HG03575 (cell line): ENCODE measurements around the gene ZNF169.
"Not testable (repeated sequence)": the region's sequence is repeated elsewhere in the genome, so short reads cannot be mapped to it uniquely, and the experiment has no call there.

Experiments
- ATAC-seq: cut with Tn5 transposase; IDR thresholded peaks from one replicate; pipeline ENCODE4 v1.9.1; 2021; ENCODE audit not compliant: unreplicated experiment, insufficient number of reproducible peaks, low FRiP score; ENCODE audit errors: extremely low read depth

Gene ZNF169

GRCh38 chr9:94280409-94280989 is 21.4 kb downstream of the ZNF169 start:
- no peak for ATAC-seq

GRCh38 chr9:94281101-94281500 is 22.0 kb downstream of the ZNF169 start:
- ATAC-seq = no peak

- no peak for ATAC-seq
These were observed 27.0 kb downstream of the ZNF169 start for GRCh38 chr9:94286116-94286515.

GRCh38 chr9:94287877-94288513 is 28.9 kb downstream of the ZNF169 start:
- no peak for ATAC-seq

GRCh38 chr9:94289691-94290090 is 30.6 kb downstream of the ZNF169 start:
- ATAC-seq = no peak

- no peak for ATAC-seq
These were observed 40.0 kb downstream of the ZNF169 start for GRCh38 chr9:94298949-94299599.

GRCh38 chr9:94300470-94301301 is 41.6 kb downstream of the ZNF169 start:
- no peak for ATAC-seq

GRCh38 chr9:94301583-94301982 is 42.5 kb downstream of the ZNF169 start:
- no peak for ATAC-seq

GRCh38 chr9:94302426-94302825 is 43.3 kb downstream of the ZNF169 start:
- ATAC-seq = no peak

GRCh38 chr9:94303321-94303720 is 44.2 kb downstream of the ZNF169 start:
- no peak for ATAC-seq

- ATAC-seq = not testable (repeated sequence)
These were observed 56.2 kb downstream of the ZNF169 start for GRCh38 chr9:94315034-94315984.

- ATAC-seq = not testable (repeated sequence)
These were observed 57.1 kb downstream of the ZNF169 start for GRCh38 chr9:94316236-94316635.

- ATAC-seq = not testable (repeated sequence)
These were observed 59.0 kb downstream of the ZNF169 start for GRCh38 chr9:94317949-94318657.

- not testable (repeated sequence) for ATAC-seq
These were observed 63.3 kb downstream of the ZNF169 start for GRCh38 chr9:94322342-94322940.

- not testable (repeated sequence) for ATAC-seq
These were observed 64.2 kb downstream of the ZNF169 start for GRCh38 chr9:94323153-94323798.

GRCh38 chr9:94325583-94325982 is 66.5 kb downstream of the ZNF169 start:
- not testable (repeated sequence) for ATAC-seq

GRCh38 chr9:94328544-94328943 is 69.4 kb downstream of the ZNF169 start, which contains the start of gene NUTM2F:
TSS of gene NUTM2F (minus strand) at chr9:94328644. CDS start at chr9:94328623, 21 bp downstream.
- not testable (repeated sequence) for ATAC-seq
